ENCODE measurements around the gene FER1L5.

- no peak for TF ChIP-seq CTCF (IDR thresholded peaks at IDR 0.05; ENCODE audit: low read length)
- TF ChIP-seq EZH2 (optimal IDR thresholded peaks at IDR 0.05; ENCODE audit: low read depth, low read length) = no peak
Measured at GRCh38 chr2:96683972-96684820, 41.6 kb downstream of the FER1L5 start.
